NCI-H2107 treated with DMSO at 0.1 percent for 48 hours (cell line): ENCODE measurements around the gene PPP4R4.
"Not testable (repeated sequence)": the region's sequence is repeated elsewhere in the genome, so short reads cannot be mapped to it uniquely, and the experiment has no call there.

Experiments used
- DNase-seq: peaks from one replicate; lab custom pipeline; 2025; ENCODE audit not compliant: unreplicated experiment; lab: John Stamatoyannopoulos, UW

PPP4R4 gene

DNA sequence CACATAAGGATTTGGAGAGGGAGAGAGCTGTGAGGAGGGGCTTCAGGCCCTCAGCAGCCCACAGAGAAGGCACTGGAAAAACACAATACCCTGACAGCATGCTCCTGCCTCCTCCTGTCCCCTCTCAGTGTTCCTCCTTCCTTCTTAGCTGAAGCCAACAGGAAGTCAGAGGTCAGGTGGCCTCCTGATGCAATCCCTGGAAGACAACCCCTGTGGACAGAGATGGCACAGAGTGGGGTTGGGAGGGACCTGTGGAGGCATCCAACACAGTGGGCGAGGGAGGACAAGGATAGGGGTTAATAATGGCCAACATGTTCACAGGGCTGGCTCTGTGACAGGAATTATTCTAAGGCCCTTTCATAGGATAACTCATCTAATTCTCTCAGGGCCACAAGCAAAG lies 29.4 kb upstream of the PPP4R4 start:
- no peak for DNase-seq

DNA sequence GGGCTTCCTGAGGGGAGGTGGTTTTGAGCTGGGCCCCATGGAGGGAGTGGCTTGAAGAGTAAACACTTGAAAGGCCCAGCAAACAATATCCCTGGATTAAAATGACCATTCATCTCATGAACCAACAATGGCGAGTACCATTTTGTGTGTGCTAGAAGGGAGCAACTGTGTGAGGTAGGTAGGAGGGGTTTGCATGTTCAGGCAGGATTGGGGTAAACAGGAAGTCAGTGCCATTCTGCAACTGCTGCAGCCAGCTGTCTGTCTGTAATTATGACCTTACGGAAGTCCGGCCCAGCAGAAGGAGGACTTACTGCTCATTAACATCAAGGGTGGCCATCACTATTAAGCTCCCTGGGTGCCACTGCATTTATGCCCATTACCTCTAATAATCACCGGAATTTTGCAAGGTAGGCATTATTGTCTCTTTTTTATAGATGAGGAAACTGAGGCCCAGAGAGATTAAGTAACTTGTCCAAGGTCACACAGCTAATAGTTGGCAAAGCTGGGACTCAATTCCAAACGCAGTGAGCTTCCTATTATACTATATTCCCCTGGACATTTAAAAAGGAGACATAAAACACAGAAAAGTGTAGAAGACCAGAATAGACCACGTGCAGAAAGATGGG lies 28.1 kb upstream of the PPP4R4 start:
- no peak for DNase-seq

DNA sequence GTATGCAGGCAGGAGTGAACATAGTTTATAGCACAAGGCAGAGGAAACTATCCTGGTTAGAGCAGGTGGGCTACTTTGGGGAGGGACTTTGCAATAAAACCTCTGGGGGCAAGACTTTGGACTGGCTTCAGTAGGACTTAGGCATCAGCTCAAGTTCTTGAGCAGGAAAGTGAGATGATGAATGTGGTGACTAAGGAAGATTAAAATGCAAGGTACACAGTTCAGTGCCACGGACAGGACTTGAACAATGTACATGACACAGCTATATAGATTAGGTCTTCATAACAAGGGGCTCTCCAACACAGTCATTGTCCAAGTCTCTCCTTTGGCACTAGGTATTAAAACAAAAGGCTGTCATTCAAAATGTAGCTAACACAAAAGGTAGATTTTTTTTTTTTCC lies 21.4 kb upstream of the PPP4R4 start:
- no peak for DNase-seq

DNA sequence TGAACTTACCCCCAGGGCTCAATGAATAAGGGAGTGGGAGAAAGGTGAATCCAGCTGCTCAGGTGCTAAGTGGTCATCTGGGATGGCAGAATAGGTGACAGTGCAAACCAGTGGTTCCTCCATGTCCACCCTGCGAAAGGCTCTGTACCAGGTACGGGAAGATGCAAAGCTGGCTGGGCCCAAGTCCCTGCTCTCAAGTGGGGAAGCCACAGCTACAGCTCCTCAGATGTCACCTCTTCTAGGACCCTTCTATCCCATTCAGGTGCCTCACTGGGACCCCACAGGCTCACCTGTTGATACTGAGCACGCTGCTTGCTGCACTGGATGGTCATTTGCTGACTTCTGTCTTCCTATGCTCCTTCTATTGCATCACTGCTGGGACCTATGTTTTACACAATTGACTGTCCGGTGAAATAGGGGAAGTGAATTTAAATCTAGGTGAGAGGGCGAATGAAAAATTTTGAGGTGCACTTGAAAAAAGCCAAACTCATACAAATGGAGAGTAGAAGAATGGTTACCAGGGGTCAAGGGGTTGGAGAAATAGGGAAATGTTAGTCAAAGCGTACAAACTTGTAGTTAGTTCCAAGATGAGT lies 20.3 kb upstream of the PPP4R4 start:
- no peak for DNase-seq

DNA sequence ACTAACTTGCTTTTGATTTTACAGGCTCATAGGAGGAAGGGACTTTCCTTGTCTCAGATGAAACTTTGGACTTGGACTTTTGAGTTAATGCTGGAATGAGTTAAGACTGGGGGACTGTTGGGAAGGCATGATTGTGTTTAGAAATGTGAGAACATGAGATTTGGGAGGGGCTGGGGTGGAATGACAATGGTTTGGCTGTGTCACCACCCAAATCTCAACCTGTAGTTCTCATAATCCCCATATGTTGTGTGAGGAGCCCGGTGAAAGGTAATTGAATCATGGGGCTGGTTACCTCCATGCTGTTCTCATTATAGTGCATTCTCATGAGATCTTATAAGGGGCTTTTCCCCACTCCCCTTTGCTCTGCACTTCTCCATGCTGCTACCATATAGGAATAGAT lies 18.0 kb upstream of the PPP4R4 start:
- not testable (repeated sequence) for DNase-seq

DNA sequence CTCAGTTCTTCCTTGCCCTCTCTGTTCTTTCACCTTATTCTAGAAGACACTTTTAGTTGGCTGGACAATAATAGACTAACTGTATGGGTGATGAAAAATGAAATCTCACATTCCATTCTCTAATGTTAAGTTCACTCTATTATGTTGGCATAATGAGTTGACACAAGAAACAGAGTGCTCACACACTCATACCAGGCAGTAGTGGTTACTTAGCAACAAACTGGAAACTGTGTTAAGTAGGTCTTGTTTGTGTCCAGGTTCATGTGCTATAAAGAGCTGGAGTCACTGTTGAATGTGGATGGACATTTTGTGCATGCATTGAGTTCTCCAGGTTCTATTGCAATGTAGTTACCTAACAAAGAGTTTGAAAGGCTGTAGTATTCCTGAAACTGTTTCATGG lies 16.9 kb upstream of the PPP4R4 start:
- DNase-seq: no peak

DNA sequence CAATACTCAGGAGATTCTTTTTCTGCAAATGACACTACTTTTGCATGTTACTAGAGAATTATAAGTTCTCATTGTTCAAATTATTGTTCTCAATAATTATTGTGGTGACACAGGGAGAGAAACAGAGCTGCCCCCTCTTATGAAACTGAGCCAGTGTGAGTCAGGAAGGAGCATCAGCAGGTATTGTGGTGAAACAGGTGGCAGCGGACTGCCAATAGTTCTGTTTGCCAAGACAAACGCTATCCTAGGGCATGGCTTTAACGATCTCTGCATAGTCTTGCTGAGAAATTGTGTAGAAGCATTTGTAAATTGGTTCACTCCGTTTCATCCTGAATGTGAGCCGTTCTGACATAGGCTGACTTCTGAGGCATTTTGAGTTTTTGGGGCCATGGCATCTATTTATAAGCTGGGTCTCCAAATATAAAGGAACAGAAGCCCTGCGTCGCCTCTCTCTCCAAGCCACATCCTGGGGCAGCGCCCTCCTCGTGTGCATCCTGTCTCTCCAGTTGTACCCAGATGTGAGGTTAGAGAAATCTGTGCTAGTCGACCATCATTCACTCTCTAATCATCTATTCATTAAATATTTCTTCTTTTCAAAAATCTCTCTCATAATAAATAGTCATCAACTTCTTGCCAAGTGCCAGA lies 15.8 kb upstream of the PPP4R4 start:
- no peak for DNase-seq

DNA sequence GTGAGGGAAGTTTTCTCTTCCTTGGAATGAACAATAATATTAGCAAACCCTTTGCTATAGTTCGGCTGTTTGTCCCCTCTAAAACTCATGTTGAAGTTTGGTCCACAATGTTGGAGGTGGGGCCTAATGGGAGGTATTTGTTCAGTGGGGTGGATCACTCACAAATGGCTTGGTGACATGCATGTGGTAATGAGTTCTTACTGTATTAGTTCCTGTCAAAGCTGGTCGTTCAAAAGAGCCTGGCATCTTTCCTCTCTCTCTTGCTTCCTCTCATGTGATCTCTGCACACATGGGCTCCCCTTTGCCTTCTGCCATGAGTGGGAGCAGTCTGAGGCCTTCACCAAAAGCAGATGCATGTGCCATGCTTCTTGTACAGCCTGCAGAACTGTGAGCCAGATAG lies 13.1 kb upstream of the PPP4R4 start:
- DNase-seq: no peak

DNA sequence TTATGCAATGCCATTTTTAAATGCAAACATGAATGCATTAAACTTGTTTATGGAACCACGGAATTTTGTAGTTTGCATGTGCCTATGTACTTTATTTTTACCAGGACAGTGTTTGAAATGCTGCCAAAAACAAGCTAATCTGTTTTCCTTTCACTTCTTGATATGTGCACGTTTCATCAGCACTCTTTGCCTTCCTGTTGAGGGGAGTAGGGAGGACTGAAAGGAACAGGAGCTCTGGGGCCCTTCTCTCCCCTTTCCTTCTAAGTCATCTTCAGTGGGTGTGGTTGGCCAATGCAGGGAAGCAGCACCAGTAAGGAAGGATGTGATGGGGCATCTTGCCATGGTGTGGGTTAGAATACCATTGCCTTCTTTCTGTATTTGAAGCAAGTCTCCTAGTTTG lies 12.1 kb upstream of the PPP4R4 start:
- DNase-seq: no peak

DNA sequence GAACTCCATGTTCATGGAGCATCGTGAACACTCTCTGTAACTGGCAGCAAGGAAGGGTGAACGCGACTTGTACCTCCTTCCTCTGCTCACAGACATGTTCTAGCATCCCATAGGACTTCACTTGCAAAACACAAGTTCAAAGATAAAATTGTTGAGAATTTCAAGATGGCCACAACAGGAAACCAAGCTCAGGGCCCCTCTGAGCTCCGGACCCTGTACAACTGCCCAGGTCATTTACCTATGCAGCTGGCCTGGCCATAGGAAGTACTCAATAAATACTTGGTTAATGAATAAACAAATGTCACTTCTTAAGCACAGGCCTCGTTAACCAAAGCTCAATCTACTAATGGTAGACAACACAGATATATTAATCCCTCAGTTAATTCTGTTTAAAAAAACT lies 11.7 kb upstream of the PPP4R4 start:
- DNase-seq: no peak

DNA sequence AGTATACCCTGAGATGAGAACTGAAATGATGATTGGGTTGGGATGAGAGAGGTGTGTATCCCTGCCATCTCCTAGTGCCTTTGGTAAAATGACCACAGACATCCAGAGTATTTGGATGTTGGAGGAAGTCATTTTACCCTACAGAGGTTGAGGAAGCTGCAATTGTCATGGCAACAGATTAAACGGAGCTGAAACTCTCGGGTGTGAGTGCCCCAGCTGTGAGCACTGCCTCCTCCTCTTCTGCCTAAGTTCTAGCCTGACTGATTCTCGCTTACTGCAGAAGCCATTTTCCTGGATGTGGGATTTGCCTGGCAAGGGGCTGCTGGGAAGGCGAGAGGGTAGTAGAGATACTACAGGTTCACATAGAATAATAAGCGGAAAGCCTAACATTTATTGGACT lies 10.3 kb upstream of the PPP4R4 start:
- DNase-seq: no peak

DNA sequence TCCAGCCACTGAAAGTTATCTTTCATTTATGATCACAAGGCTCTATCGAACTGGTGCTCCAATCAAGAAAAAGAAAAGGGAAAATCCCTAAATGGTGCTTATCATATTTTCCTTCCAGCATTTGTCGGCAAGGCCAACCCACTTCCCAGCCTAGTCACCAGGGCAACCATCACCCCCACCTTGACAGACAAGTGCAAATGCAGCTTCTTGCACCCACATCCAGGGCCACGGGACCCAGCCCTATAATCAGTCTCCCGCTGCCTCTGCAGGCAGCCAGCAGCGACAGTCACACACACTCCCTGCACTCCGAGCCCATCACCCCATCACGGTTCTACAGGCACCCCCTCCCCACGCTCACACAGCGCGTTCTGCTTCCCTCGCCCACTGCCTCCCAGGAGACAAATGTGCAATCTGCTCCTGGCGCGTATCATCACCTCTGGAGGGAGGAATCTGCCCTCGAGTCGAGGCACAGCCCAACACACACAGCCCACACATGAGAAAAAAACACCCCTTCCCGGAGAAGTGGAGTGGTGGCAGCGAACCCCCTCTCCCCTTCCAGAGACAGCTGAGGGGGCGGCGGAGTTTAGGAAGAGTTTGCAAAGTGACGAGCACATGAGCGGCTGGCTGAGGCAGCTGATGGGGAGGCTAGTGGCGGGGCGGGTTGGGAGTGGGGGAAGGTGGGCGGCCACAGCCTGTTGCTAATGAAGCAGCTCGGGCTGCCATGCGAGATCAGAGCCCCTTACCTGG lies 9.3 kb upstream of the PPP4R4 start:
- DNase-seq: no peak

DNA sequence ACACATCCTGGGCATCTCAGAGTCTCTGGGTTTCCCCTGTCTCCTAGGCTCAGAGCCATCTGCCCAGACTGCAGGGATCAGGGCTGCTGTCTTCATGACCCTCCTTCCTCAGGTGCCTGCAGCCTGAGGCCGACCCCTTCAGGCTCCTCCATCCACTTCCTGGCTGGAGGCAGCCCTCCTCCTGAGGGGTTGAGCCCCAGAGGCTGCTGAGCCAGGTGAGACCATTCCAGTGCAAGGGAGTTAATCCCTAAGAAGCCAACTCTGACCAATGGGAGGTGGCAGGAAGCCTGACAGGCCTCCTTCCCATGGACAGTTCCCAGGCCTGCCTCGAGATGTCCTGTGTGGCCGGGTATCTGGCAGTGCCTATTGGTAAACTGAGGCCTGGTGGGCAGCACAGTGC lies 8.4 kb upstream of the PPP4R4 start:
- no peak for DNase-seq

DNA sequence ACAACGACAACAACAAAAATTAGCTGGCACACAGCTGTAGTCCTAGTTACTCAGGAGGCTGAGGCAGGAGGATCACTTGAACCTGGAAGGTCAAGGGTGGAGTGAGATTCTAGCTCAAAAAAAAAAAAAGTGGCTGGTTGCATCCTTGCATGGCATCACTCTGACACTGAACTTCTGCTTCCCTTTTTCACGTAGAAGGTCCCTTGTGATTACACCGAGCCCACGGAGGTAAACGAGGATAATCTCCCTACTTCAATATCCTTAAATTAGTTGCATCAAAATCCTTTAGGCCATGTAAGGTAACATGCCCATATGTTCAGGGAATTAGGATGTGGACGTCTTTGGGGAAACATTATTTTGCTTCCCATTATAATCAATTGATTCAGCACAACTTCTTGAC lies 4.0 kb upstream of the PPP4R4 start:
- no peak for DNase-seq

DNA sequence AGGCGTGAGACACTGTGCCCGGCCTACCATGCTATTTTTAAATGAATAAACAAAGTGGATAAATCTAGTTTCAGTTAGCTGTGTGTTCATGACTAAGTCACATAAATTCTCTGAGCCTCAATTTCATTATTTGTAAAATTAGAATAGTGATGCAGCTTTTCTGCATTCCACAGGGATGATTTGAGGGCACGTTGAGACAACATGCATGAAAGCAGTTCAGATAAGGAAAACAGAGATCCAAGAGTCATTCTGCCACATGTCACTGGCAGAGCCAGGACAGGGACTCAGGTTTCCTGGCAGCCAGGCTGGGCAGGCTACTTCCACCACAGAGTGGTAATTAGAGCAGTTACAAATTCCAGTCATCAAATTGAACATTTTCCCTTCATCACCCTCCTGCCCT lies 2.9 kb upstream of the PPP4R4 start:
- no peak for DNase-seq

DNA sequence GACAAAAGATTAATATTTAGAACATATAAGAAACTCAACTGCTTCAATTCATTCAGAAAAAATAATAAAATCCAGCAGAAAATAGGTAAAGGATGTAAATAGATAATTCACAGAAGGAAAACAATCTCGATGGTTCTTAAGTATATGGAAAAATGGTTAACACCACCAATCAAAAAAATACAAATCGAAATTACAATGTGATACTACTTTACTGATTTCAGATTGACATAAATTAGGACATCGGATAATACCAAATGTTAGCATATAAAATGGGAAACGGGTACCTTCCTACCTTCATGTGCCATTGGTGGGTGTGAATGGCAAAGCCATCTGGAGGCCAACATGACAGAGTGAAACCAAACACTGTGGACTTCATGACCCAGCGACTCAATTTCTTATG lies 1.6 kb upstream of the PPP4R4 start:
- DNase-seq: no peak

DNA sequence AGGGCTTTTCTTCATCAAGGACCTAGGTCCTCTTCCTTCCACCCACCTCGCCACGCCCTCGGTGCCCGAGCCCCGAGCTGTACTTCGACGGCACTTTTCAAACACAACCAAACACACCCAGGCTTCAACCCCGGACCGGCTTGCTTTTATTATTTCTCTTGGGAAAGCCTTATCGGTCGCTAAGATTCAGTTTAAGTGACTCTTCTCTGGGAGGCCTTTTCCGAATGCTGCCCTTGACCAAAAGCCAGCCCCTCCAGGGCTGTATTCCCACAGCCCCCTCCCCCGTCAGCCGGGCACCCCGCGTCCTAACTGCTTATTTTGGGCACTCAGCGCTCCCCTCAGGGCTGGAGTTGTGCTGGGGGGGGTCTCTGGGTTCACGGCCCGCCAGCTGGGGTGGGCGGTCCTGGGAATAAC lies 644 bp upstream of the PPP4R4 start:
- no peak for DNase-seq

DNA sequence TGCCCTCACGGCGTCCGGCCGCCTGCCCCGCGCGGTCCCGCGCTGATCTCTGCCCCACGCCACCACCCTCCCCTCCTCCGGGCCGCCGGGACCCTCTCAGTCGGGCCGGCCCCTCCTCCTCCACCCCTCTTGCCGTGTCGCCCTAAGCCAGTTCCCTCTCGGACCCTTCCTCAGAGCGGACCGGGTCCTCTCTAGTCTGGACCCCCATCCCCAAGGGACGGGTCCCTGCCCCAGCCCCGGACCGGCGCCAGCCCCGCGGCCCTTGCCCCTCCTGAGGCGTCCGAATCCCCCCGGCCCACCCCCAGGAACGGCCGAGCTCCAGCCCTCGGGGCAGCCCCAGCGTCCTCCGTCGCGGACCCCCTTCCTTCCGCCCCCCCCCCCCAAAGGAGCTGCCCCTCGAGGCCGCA lies 485 bp downstream of the PPP4R4 start:
- no peak for DNase-seq

DNA sequence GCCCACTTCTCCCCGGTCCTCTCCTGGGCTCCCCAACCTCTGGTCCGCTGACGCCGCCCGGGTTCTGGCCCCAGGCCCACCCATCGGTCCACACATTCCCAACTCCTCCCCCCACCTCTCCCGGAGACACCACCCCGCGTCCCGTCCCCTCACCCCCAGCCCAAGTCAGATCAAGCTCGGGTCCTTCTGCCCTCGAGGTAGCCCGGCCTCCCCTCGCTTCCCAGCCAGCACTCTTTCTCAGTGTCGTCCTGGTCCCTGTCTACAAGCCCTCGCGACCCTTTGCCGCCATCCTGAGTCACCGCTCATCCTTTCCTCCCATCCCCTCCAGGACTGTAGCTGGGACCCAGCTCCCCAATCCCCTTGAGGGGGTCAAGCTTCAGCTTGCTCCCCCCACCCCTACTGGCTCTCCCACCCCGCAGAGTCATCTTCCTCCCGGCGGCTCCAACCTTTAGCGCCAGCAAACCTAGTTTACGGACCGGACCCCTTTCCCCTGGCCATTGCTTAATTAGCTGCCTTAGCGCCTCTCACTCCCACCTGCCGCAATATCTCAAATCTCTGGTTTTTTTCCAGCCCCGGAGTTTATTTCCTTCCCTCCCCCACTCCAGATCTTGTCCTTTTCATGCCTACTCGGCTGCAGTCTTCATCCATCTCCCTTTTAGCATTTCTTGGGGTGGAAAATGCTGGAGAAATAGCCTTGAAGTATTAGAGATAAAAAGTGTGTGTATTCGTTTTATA lies 1.1 kb downstream of the PPP4R4 start:
- no peak for DNase-seq

DNA sequence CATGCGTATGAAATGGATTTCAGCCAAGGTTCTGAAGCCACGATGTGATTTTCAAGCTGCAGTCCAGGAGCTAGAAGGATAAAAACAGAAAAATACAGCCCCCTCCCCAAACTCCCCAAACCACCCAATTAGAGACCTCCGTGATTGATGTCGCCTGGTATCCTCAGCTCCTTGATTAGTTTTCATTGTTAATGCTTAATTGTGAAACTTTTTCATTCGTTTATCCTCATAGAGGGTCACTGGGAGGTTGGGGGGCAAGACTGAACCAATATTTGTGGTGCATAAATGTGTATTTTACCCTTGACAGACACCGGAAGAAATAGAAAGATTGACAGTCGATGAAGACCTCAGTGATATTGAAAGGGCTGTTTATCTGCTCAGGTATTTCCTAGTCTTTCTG lies 1.6 kb downstream of the PPP4R4 start:
- no peak for DNase-seq

DNA sequence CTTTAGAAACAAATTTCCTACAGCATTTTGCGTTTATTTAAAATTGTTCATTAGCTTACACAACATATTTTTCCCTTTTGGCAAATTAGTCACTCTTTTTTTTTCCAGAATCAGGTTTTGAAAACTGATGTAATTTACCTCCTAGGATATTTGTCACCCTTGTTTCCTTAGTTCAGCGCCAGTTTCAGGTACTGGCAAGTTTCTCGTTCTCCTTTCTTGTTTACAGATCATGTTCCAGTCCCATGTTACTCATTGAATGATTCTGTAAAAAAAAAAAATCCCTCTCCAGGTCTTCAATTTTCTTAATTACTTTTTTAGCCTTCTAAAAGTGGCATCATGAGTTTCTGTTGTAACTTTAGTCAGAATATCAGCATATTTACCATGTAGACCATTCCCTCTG lies 2.7 kb downstream of the PPP4R4 start:
- no peak for DNase-seq

DNA sequence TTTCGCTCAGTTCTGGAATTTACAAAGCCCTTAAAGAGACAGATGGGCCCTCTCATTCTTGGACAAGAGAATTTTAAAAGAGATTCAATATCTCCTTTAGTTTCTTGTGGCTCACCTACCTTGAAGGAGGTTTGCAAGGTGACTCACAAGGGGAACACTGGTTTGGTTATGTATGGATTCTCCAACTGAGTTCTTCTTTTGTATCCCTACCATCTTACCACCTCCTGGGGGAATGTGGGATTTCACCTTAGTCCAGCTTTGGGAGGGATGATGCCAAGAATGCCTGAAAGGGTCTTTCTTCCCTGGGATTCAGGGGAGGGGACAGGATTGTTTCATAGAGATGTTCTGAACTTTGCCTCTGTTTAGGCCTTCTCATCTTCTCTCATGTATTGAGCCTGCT lies 3.7 kb downstream of the PPP4R4 start:
- no peak for DNase-seq
